GM23338 (cell line): ENCODE measurements around the gene SLC2A6.
"Not testable (repeated sequence)": the region's sequence is repeated elsewhere in the genome, so short reads cannot be mapped to it uniquely, and the experiment has no call there.

ENCODE experiments used
- CTCF ChIP-seq, 2 experiments: fragments of 200-600 bp in 1 of 2; sonication (generic) in 1 of 2; conservative IDR thresholded peaks; 2 replicates each; pipeline versions ENCODE4 v1.5.1 to v1.6.1; 2016 to 2017; ENCODE audit warnings: antibody characterized with exemption in 2 of 2, low read depth in 2 of 2, mild to moderate bottlenecking in 2 of 2, moderate library complexity in 1 of 2
- TF ChIP-seq, protein P1 (sequence below): IDR thresholded peaks from one replicate; pipeline ENCODE4 v1.6.1; 2018; ENCODE audit warnings: antibody characterized with exemption; ENCODE audit not compliant: unreplicated experiment

DNA sequence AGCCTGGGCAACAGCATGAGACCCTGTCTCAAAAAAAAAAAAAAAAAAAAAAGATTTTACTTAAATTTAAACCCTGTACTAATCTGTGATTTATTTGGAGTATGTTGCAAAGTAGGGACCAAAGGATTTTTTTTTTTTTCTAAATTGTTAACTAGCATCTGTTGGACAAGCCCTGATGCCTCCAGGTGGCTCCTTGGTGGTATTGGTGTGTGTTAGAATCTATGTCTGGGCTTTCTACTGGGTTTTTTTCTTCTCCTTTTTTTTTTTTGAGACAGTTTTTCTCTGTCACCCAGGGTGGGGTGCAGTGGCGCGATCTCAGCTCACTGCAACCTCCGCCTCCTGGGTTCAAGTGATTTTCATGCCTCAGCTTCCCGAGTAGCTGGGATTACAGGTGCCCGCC is 27.0 kb downstream of the SLC2A6 start:
- not testable (repeated sequence) for TF ChIP-seq CTCF (conservative IDR thresholded peaks at IDR 0.05; ENCODE audit: low read depth in 2 of 2)
- TF ChIP-seq, protein P1, sequence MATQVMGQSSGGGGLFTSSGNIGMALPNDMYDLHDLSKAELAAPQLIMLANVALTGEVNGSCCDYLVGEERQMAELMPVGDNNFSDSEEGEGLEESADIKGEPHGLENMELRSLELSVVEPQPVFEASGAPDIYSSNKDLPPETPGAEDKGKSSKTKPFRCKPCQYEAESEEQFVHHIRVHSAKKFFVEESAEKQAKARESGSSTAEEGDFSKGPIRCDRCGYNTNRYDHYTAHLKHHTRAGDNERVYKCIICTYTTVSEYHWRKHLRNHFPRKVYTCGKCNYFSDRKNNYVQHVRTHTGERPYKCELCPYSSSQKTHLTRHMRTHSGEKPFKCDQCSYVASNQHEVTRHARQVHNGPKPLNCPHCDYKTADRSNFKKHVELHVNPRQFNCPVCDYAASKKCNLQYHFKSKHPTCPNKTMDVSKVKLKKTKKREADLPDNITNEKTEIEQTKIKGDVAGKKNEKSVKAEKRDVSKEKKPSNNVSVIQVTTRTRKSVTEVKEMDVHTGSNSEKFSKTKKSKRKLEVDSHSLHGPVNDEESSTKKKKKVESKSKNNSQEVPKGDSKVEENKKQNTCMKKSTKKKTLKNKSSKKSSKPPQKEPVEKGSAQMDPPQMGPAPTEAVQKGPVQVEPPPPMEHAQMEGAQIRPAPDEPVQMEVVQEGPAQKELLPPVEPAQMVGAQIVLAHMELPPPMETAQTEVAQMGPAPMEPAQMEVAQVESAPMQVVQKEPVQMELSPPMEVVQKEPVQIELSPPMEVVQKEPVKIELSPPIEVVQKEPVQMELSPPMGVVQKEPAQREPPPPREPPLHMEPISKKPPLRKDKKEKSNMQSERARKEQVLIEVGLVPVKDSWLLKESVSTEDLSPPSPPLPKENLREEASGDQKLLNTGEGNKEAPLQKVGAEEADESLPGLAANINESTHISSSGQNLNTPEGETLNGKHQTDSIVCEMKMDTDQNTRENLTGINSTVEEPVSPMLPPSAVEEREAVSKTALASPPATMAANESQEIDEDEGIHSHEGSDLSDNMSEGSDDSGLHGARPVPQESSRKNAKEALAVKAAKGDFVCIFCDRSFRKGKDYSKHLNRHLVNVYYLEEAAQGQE, result not testable (repeated sequence)
